HepG2 (cell line): ENCODE data around the gene PSAPL1. TPM values are rescaled to one million over a fixed set of nuclear protein-coding genes. Genes with fewer than 3 reads are reported as not detected.

Source experiments
- ATAC-seq: fragments of 200-7000 bp; cut with Tn5 transposase; 3 replicates; pipeline ENCODE4 v1.9.1; 2020; ENCODE audit warnings: mild to moderate bottlenecking, moderate library complexity
- BruUV-seq: library from RNA; stranded (reverse); fragments of 400-500 nt; replicated peaks from 2 replicates; lab custom pipeline; 2021; lab: Mats Ljungman, UMichigan
- CTCF ChIA-PET: fragments of 300-600 bp; formaldehyde crosslinking; extraction: SDS; loops from one replicate; lab custom pipeline; 2021; ENCODE audit warnings: low total read pairs, inconsistent platforms, low intra/inter-chr PET ratio; lab: Yijun Ruan, JAX
- POLR2A ChIA-PET: fragments of 350-600 bp; sonication (Branson Sonifier 250); formaldehyde crosslinking; loops from one replicate; lab custom pipeline; 2020; ENCODE audit warnings: antibody characterized with exemption, inconsistent platforms; lab: Yijun Ruan, JAX
- DNase-seq: peaks from one replicate; pipeline ENCODE4 v3.0.0-alpha.2; 2015; ENCODE audit warnings: low spot score
- FAIRE-seq: peaks from 3 replicates; lab custom pipeline; 2011; peaks lifted over from hg19 to GRCh38; lab: Jason Lieb, UNC
- H2AFZ ChIP-seq: one replicate; pipeline ENCODE4 v1.6.1; 2011; ENCODE audit warnings: low read length, inconsistent platforms
- H3K27ac ChIP-seq: fragments of 300-600 bp; 3 replicates; pipeline ENCODE4 v1.8.0; 2011; ENCODE audit warnings: mixed run types, mild to moderate bottlenecking, mixed read lengths, low read length, inconsistent platforms; ENCODE audit not compliant: insufficient read depth; ENCODE audit errors: extremely low read length
- H3K27me3 ChIP-seq, 2 experiments: fragments of 200-600 bp in 1 of 2; 2 replicates in 1 of 2; 3 replicates in 1 of 2; pipeline versions ENCODE4 v1.6.0 to v1.8.0; 2011; ENCODE audit warnings: low read length in 2 of 2, mild to moderate bottlenecking in 2 of 2, moderate library complexity in 2 of 2, inconsistent platforms in 1 of 2; ENCODE audit not compliant: insufficient read depth in 2 of 2, control insufficient read depth in 1 of 2
- H3K36me3 ChIP-seq, 2 experiments: fragments of 200-600 bp in 1 of 2; replicated peaks in 1 of 2; 2 replicates in 1 of 2; 3 replicates in 1 of 2; pipeline versions ENCODE4 v1.5.1 to v1.8.0; 2011; ENCODE audit warnings: low read length in 2 of 2, inconsistent platforms in 1 of 2; ENCODE audit not compliant: insufficient read depth in 2 of 2, control insufficient read depth in 1 of 2
- H3K4me1 ChIP-seq: 2 replicates; pipeline ENCODE4 v1.5.1; 2012; ENCODE audit warnings: low read length, inconsistent platforms; ENCODE audit not compliant: insufficient read depth
- H3K4me2 ChIP-seq: 2 replicates; pipeline ENCODE4 v1.6.0; 2011; ENCODE audit warnings: low read depth, low read length, inconsistent platforms
- H3K4me3 ChIP-seq, 3 experiments: fragments of 200-600 bp in 1 of 3; sonication (generic), shearing (Covaris generic) in 1 of 3; replicated peaks in 1 of 3; 2 replicates each; pipeline ENCODE4 v1.5.1; 2011 to 2016; ENCODE audit warnings: low read length in 3 of 3, inconsistent platforms in 2 of 3, low read depth in 2 of 3, mild to moderate bottlenecking in 2 of 3, control low read depth in 1 of 3, mixed read lengths in 1 of 3; ENCODE audit not compliant: insufficient read depth in 1 of 3
- H3K79me2 ChIP-seq: one replicate; pipeline ENCODE4 v1.6.1; 2011; ENCODE audit warnings: low read length, inconsistent platforms; ENCODE audit not compliant: insufficient read depth
- H3K9ac ChIP-seq: 2 replicates; pipeline ENCODE4 v1.6.0; 2011; ENCODE audit warnings: mild to moderate bottlenecking, low read depth, low read length, inconsistent platforms; ENCODE audit not compliant: insufficient read depth
- H3K9me3 ChIP-seq: 2 replicates; pipeline ENCODE4 v1.5.1; 2012; ENCODE audit warnings: mild to moderate bottlenecking, low read length
- H4K20me1 ChIP-seq: 2 replicates; pipeline ENCODE4 v1.6.0; 2011; ENCODE audit warnings: inconsistent platforms, mild to moderate bottlenecking, low read length, moderate library complexity; ENCODE audit not compliant: insufficient read depth
- CBX2 ChIP-seq, 2 experiments: fragments of 200-600 bp in 1 of 2; sonication (generic); formaldehyde crosslinking in 1 of 2; IDR thresholded peaks; 2 replicates each; pipeline versions ENCODE4 v1.7.0 to v1.8.1; 2018 to 2022; ENCODE audit warnings: low read depth in 2 of 2, low read length in 1 of 2, mild to moderate bottlenecking in 1 of 2, missing genetic modification reagents in 1 of 2
- CENPBD1 ChIP-seq: sonication (generic); formaldehyde crosslinking; IDR thresholded peaks from 2 replicates; pipeline ENCODE4 v1.8.0; 2022; ENCODE audit warnings: missing genetic modification reagents, low read depth, mild to moderate bottlenecking, borderline replicate concordance
- EEA1 ChIP-seq: sonication (generic); formaldehyde crosslinking; IDR thresholded peaks from 2 replicates; pipeline ENCODE4 v1.5.1; 2020; ENCODE audit warnings: mild to moderate bottlenecking, missing genetic modification reagents, borderline replicate concordance
- IKZF4 ChIP-seq: sonication (generic); formaldehyde crosslinking; IDR thresholded peaks from 2 replicates; pipeline ENCODE4 v1.5.1; 2020; ENCODE audit warnings: borderline replicate concordance, mild to moderate bottlenecking, low read depth, missing genetic modification reagents; ENCODE audit errors: not compliant biosample characterization
- RFX5 ChIP-seq: IDR thresholded peaks from 2 replicates; pipeline ENCODE4 v1.6.1; 2011; ENCODE audit warnings: low read depth, low read length, improper control_type of control experiment
- SMYD3 ChIP-seq: sonication (generic); formaldehyde crosslinking; IDR thresholded peaks from 2 replicates; pipeline ENCODE4 v1.8.1; 2023; ENCODE audit warnings: mild to moderate bottlenecking, missing genetic modification reagents
- SNAPC5 ChIP-seq: sonication (generic); formaldehyde crosslinking; IDR thresholded peaks from 2 replicates; pipeline ENCODE4 v1.8.1; 2023; ENCODE audit warnings: mild to moderate bottlenecking, missing genetic modification reagents, borderline replicate concordance
- SYNCRIP ChIP-seq: fragments of 200-400 bp; formaldehyde crosslinking; IDR thresholded peaks from 2 replicates; pipeline ENCODE4 v1.6.1; 2018; ENCODE audit warnings: mild to moderate bottlenecking, low read depth, low read length; ENCODE audit not compliant: insufficient read depth
- TCF7 ChIP-seq: sonication (generic); IDR thresholded peaks from 2 replicates; pipeline ENCODE4 v1.6.1; 2016; ENCODE audit warnings: antibody characterized with exemption, low read depth
- ZFAT ChIP-seq: sonication (generic); formaldehyde crosslinking; conservative IDR thresholded peaks from 2 replicates; pipeline ENCODE4 v1.8.1; 2023; ENCODE audit warnings: missing genetic modification reagents, inconsistent platforms
- ZFP90 ChIP-seq: sonication (generic); formaldehyde crosslinking; IDR thresholded peaks from 2 replicates; pipeline ENCODE4 v1.8.0; 2022; ENCODE audit warnings: missing genetic modification reagents, mild to moderate bottlenecking, inconsistent platforms, borderline replicate concordance
- ZIK1 ChIP-seq: sonication (generic); formaldehyde crosslinking; IDR thresholded peaks from 2 replicates; pipeline ENCODE4 v1.5.0; 2020; ENCODE audit warnings: mild to moderate bottlenecking, low read depth, missing genetic modification reagents, borderline replicate concordance
- ZNF18 ChIP-seq: sonication (generic); formaldehyde crosslinking; IDR thresholded peaks from 2 replicates; pipeline ENCODE4 v1.8.0; 2022; ENCODE audit warnings: mild to moderate bottlenecking, missing genetic modification reagents; ENCODE audit not compliant: insufficient replicate concordance
- ZNF230 ChIP-seq: sonication (generic); formaldehyde crosslinking; IDR thresholded peaks from 2 replicates; pipeline ENCODE4 v1.4.0; 2020; ENCODE audit warnings: mild to moderate bottlenecking, missing genetic modification reagents
- ZNF556 ChIP-seq: sonication (generic); formaldehyde crosslinking; IDR thresholded peaks from 2 replicates; pipeline ENCODE4 v1.4.0; 2020; ENCODE audit warnings: mild to moderate bottlenecking, missing genetic modification reagents, borderline replicate concordance
- ZNF577 ChIP-seq: sonication (generic); formaldehyde crosslinking; IDR thresholded peaks from 2 replicates; pipeline ENCODE4 v1.4.0; 2020; ENCODE audit warnings: mild to moderate bottlenecking, low read depth, missing genetic modification reagents, borderline replicate concordance
- WGBS: methylation state at CpG from one replicate; pipeline ENCODE4 v1.1.6; 2017; ENCODE audit warnings: low lambda C conversion rate; 5-methylcytosine and 5-hydroxymethylcytosine counted together
- in situ Hi-C: cut with HindIII; loops from 2 replicates; pipeline ENCODE4 v1.10.0; 2017; ENCODE audit warnings: low pct_unique_long_range_greater_than_20kb; ENCODE audit not compliant: extremely low pct_ligation_motif_present
- intact Hi-C: fragments of 100-400 bp; cut with micrococcal nuclease; formaldehyde crosslinking; loops from one replicate; pipeline ENCODE4 v1.10.0; 2022; ENCODE audit not compliant: unreplicated experiment
- polyA plus RNA-seq, 8 experiments: library from polyadenylated mRNA; depleted of rRNA in 3 of 8; stranded (reverse) in 7 of 8; unstranded in 1 of 8; fragments of >200 nt; fragmentation: Illumina TruSeq in 4 of 8; extraction: Trizol in 4 of 8; gene quantifications; 2 replicates each; pipeline versions ENCODE4 v1.2.1 to v1.2.3, GENCODE V29; 2011 to 2016; ENCODE audit warnings: low read depth in 4 of 8, missing spikeins in 1 of 8, mixed read lengths in 1 of 8; ENCODE audit not compliant: insufficient read depth in 1 of 8
- total RNA-seq, 5 experiments: library from RNA; depleted of rRNA; stranded (reverse); fragments of >200 nt; fragmentation: Illumina TruSeq; extraction: Trizol; gene quantifications; 2 replicates each; pipeline ENCODE4 v1.2.3, GENCODE V29; 2016; ENCODE audit warnings: low read depth in 1 of 5

Gene PSAPL1
- total and polyA plus RNA-seq, 2 of the 13 experiments (the other 11 are each of a cell fraction or from before 2014, with no cell fraction given) = 0.02 to 0.16 TPM

GRCh38 chr4:7466904-7467303 is 32.2 kb upstream of the PSAPL1 start:
- H3K27ac ChIP-seq = no peak overlapping the region
- no peaks in the 10 kb centered on the region for H3K79me2 ChIP-seq
- no peak for ATAC-seq
- DNase-seq = no peak
- no peak for FAIRE-seq
- no peaks in the 10 kb centered on the region for H3K36me3 ChIP-seq
- H3K9ac ChIP-seq = no peak overlapping the region
- no peak overlapping the region for H3K4me3 ChIP-seq
- no peak overlapping the region for H3K4me2 ChIP-seq
- POLR2A ChIA-PET = no interaction called here
- H3K4me1 ChIP-seq = no peaks in the 10 kb centered on the region
- TF ChIP-seq TCF7 = no peak
- no peak for TF ChIP-seq ZFAT
- no peak for TF ChIP-seq IKZF4 (CRISPR knock-in tag)
- TF ChIP-seq CBX2 (IDR thresholded peaks at IDR 0.05; ENCODE audit: low read depth, low read length) = no peak
- no peak for TF ChIP-seq CBX2 (CRISPR knock-in tag; IDR thresholded peaks at IDR 0.05; ENCODE audit: low read depth)
- TF ChIP-seq SMYD3 = no peak
- TF ChIP-seq SNAPC5 (CRISPR knock-in tag) = no peak
- H3K9me3 ChIP-seq = no peaks in the 10 kb centered on the region
- H3K27me3 ChIP-seq = peaks cover 3 to 42% of the 10 kb centered on the region in 2 experiments; a peak in 3 of 5 replicates
- H4K20me1 ChIP-seq = no peaks in the 10 kb centered on the region
- intact Hi-C loops (no loop called here), in situ Hi-C loops (no loop called here)
- no peak overlapping the region for H2AFZ ChIP-seq
- CTCF ChIA-PET = no interaction called here
- no TSS peak for BruUV-seq
- no CpG with 5 or more reads among the region's 7 CpGs for WGBS

- H3K27me3 ChIP-seq = peaks cover 3 to 40% of the 10 kb centered on the region in 2 experiments; a peak in 3 of 5 replicates
- no TSS peak for BruUV-seq
- intact Hi-C loops = no loop called here
- 0 out of 2 replicates have a peak, but pooled peaks cover 4% of the 10 kb centered on the region for H3K4me1 ChIP-seq
- H2AFZ ChIP-seq = no peak overlapping the region
- no peaks in the 10 kb centered on the region for H3K36me3 ChIP-seq
- WGBS = 35% methylated on average over 2 of the region's 8 CpGs
- no peaks in the 10 kb centered on the region for H4K20me1 ChIP-seq
- DNase-seq = no peak
- no peak overlapping the region for H3K4me3 ChIP-seq
- H3K27ac ChIP-seq = no peak overlapping the region
- H3K79me2 ChIP-seq = no peaks in the 10 kb centered on the region
- POLR2A ChIA-PET = no interaction called here
- in situ Hi-C loops = no loop called here
- no peak for ATAC-seq
- no peak for FAIRE-seq
- CTCF ChIA-PET = no interaction called here
- no peak overlapping the region for H3K4me2 ChIP-seq
- no peaks in the 10 kb centered on the region for H3K9me3 ChIP-seq
- H3K9ac ChIP-seq = no peak overlapping the region
- TF ChIP-seq ZNF18 (CRISPR knock-in tag) (no peak), ZIK1 (CRISPR knock-in tag) (no peak), ZNF230 (CRISPR knock-in tag) (no peak), SYNCRIP (no peak), EEA1 (no peak), RFX5 (no peak), ZNF556 (no peak), ZNF577 (CRISPR knock-in tag) (no peak), CENPBD1 (CRISPR knock-in tag) (no peak), ZFP90 (CRISPR knock-in tag) (no peak)
Observed at GRCh38 chr4:7466215-7466614, 31.5 kb upstream of the PSAPL1 start.
